ENCODE measurements around the gene SASH3.

The SASH3 gene

DNA sequence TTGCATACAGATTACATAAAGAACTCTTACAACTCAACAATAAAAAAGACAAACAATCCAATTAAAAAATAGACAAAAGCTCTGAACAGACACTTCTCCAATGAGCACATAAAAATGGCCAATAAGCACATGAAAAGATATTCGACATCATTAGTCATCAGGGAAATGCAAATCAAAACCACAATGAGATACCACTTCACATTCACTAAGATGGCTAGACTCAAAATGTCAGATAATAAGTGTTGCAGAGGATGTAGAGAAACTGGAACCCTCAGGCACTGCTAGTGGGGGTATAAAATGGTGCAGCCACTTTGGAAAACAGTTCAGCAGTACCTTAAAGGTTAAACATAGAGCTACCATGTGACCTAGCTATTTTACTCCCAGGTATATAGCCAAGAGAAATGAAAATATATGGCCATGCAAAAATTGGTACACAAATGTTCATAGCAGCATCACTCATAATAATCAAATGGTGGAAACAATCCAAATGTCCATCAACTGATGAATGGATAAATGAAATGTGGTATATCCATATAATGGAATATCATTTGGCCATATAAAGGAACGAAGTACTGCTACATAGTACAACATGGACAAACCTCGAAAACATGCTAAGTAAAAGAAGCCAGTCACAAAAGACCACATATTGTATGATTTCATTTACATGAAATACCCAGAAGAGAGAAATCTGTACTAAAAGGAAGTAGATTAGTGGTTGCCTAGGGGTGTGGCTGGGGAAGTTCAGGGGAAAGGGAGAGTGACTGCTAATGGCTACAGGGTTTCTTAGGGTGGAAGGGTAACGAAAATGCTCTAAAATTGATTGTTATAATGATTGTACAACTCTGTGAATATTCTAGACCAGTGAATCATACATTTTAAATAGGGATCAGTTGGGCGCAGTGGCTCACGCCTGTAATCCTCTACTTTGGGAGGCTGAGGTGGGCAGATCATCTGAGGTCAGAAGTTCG, 29.4 kb downstream of the SASH3 start:
- no peak for DNase-seq (ENCODE audit: low read depth)

GRCh38 chrX:129813662-129814368, 34.1 kb downstream of the SASH3 start:
- no peak for DNase-seq (ENCODE audit: low read depth)

GRCh38 chrX:129818123-129818522, 38.4 kb downstream of the SASH3 start:
- no peak for DNase-seq (ENCODE audit: low read depth)

DNA sequence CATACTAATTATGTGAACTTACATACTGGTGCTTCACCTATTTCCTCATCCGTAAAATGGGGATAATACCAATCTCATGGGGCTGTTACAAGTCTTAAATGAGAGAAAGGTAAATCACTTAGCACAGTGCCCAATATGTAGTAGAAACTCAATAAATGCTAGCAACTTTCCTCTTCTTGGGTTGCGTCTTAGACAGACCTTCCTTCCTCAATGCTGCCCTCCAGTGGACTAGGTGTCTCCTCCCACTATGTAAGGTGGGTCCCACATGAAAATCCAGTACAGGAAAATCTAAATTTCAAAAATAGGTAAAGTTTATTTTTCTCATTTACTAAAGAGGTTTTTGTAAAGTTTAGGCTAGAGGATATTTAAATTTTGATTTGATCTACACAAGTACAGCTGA, 43.4 kb downstream of the SASH3 start:
- peak; percentile 20 for DNase-seq (ENCODE audit: low read depth)

DNA sequence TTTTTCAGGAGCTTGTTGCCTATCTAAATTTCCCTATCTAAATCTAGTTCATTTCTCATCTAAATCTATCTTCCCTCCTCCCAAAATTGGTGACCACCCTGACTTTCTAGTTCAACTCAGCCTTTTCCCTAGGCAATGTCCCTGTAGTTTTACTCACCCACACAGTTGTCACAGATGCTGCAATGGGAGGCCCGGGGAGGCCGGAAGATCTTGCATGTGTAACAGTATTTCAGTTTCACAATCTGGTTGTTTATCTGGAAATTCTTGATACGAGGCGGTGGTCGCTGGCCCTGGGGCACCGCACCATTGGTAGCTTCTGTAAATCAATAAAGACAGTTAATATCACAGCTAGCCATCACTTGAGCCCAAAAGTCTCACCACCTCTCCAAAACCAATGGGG, 43.8 kb downstream of the SASH3 start:
- DNase-seq (ENCODE audit: low read depth), result no peak

DNA sequence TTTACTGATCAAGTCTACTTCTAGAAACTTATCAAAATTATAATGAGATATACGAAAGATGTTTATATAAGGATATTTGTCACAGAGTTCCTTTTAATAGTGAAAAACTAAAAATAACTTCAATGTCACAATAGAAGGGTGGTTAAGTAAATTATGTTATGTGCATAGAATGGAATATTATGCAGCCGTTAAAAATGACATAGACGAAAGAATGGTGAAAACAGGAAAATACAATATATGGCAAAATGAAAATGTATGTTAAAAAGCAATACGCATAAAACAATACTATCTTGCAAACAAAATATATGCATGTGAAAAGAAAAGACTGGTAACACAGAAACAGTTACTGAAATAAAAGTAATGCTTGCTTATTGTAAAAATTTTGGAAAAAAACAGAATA, 44.9 kb downstream of the SASH3 start:
- DNase-seq (ENCODE audit: low read depth), result no peak

- DNase-seq (ENCODE audit: low read depth), result no peak
Observed at GRCh38 chrX:129825746-129826505, 46.2 kb downstream of the SASH3 start.

DNA sequence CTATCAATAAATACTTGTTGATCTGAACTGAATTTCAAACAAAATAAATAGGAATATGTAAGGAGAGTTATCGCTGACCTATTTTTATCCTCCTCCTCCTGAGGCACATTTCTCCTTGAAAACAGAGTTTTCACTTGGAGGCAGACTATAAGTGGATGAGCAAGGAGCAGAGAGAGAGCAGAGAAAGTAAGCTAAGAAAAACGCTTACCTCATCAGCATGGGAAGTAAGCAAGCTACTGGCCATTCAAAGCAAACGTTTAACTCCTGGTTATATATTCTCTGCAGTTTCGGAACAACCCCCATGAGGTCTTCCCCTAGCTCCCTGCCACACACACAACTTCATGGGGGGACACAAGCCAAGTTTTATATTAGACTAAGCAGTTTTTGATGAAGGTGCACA, 50.7 kb downstream of the SASH3 start:
- DNase-seq (ENCODE audit: low read depth), result no peak

DNA sequence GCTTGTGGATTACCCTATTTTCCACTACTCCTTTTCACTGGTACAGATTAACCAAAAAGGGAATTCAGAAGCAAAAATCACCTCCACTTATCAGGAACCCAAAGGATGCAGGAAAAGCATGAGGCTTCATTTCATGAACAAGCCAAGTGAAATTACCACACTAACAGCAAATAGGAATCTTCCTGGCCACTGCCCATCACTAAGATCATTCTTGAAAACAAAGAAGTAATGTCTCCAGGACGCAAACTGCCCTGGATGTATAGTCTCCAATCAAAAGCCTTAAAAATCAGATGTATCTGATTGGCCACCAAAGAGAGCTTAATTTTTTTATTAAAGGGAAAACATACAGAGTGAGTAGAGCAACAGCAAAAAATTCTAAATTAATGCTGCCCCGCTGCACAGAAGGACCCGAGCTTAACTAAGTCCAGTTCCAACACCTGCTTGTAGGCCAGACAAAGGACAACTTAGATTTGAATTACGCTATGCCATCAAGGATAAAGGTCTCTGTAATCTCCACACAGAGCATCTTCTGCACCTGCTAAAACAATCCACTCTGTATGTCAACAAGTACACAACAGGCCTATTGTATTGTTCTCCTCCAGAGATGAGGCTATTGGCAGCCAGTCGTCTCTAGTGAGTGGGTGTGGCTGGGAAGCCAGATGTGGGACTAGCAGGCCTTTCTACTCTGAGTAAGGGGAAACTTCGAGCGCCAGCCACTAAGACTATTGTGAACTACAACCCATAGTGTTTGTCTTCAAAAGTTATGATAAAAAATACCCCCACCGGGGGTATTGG, 51.5 kb downstream of the SASH3 start:
- DNase-seq (ENCODE audit: low read depth), result no peak

DNA sequence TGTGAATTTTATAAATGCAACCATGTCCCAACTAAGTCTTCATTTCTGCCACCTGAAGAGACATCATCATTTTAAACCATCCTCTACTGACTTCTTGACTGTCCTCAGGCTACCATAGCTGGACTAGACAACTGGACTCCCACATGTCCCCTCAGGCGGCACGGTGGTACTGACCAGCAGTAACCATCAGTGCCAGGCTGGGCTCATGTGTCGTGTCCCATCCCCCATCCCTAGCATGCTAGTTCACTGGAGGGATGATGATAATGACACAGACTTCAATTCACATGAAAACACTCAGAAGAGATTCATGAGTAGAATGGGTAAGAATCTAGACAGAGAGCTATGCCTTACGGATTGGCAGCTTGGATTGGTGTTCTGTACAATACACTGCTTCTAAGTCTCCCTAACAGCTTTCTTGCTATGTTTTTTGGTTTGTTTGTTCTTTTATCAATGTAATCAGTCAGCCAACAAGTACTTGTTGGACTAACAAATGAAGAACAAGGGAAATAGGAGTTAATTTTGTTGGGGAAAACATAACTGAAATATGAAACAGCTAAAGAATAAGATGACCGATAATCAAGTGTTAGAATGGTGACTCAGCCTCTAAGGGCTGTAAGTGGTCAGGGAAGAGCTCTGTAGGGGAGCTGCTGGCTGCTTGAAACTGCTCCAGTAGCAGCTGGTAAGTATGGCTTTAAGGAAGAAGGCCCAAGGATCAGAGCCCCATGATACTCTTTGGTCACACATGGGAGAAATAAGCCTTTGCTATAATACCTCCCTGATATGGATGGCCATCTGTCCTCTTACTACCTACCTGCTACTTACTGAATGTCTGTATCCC, 53.6 kb downstream of the SASH3 start:
- no peak for DNase-seq (ENCODE audit: low read depth)

GRCh38 chrX:129836827-129837226, 57.1 kb downstream of the SASH3 start:
- no peak for DNase-seq (ENCODE audit: low read depth)

- no peak for DNase-seq (ENCODE audit: low read depth)
Observed at GRCh38 chrX:129840344-129840743, 60.6 kb downstream of the SASH3 start.

DNA sequence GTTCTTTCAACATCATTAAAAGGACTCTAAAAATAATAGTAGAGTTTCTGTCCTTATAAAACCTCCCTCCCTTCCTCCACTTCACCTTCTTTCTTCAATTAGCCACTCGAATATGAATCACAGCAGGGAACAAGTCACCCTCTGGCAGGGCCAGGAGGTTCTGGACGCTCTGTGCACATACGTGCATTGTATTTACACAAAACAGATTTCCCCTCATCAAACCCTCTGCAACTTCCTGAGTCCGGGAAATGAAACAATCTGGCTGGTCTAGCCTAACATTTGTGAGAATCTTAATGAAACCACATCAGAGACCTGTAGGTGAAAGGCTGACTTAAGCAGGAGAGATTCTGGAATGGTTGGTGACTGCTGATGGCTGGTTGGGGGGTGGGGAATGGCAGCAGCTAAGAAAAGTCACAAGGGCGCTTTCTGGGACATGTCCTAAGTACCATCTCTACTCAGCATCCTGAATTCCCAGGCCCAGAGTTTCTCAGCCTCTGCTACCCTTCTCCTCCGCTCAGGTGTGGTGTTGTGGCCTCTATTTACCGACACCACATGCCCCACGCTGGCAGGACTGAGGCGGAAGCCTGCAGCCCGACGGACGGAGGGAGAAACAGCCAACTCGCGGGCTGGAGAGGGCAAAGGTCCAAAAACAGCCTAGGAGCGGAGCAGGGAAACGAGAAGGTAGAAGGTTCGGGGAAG, 62.9 kb downstream of the SASH3 start:
- no peak for DNase-seq (ENCODE audit: low read depth)

DNA sequence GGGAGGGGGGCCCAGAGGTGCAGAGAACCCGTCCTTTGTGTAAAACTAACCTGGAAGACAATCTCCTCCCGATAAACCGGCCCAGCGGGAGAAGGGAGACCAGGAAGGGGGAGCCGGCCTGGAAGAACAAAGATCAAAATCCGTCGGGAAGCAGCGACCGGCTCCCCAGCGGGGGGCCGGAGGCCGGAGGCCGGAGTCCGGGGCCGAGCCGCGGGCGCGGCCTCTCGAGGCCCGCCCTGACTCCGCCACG, 63.4 kb downstream of the SASH3 start:
- no peak for DNase-seq (ENCODE audit: low read depth)

DNA sequence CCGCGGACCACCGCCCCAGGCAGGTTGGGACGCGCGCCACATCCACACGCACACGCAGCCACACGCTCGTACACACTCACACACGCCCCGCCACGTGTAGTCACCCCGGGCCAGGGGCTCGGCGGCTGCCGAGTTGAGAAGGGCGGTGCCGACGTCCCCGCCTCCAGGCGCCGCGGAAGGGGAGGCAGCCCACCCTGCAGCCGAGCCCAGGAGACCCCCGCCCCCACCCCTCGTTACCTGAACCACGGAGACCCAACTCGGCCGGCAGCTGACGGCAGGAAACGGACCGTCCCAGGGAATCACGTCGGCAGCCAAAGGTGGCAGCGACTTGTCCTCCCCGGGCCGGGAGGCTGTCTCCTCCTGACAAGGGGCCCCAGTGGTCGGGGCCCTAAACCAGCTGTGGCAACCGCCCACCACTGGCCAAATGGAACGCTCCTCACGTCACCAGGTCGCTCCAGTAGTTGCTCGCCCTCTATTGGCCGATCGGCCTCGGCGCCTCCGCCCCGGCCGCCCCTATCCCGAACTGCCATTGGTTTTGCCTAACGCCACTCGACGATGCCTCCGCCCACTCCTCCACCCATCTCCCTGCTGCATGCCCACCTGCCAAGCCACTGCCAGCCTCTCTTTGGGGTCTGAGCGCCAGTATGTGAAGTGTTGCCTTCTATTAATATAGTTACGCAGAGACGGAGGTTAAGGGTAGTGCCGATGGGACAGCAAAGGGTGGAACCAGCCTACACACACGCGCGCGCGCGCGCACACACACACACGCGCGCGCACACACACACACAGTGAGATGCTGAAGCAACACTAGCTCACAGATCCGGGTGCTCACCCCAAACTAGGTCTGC, 63.9 kb downstream of the SASH3 start, which contains the start of gene ZDHHC9:
Gene ZDHHC9, minus strand, starts transcription at position 428 of the 848 bp plus-strand sequence. CDS start 1,941 bp downstream, outside the sequence.
- DNase-seq (ENCODE audit: low read depth), result peak; percentile 74

All from stimulated activated CD8-positive, alpha-beta memory T cell treated with anti-CD3 and anti-CD28 coated beads, Interleukin-4, amount 100 ng/mL, for 24 hours (primary cell).